Measurements from ENCODE around the gene CFAP251.

DNA sequence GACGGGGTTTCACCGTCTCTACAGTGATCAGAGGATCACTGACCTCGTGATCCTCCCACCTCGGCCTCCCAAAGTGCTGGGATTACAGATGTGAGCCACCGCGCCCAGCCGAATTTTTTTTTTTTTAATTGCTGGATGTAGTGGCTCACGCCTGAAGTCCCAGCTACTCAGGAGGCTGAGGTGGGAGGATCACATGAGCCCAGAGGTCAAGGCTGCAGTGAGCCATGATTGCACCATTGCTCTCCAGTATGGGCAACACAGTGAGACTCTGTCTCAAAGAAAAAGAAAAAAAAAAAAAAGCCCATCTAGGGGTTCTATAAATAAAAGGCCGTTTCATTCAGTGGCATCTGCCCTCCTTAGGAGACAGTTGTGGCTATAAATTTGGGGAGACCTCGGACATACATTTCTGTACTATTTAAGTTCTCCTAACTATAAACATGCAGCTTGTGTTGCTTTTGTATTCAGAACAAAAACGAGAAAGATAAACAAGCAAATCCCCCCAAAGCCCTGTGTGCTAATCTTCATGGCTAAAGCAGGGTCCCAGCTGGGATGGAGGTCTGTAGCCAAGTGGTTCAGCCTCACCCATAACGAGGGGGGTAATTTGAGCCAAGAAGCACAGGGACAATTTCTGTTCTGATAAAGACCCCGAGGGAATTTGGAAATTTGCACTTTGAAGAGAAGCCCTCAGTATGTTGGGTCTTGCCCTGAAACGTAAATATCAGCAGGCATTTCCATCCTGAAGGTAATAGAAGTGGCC is 68.3 kb downstream of the CFAP251 start:
- TF ChIP-seq, protein P1, sequence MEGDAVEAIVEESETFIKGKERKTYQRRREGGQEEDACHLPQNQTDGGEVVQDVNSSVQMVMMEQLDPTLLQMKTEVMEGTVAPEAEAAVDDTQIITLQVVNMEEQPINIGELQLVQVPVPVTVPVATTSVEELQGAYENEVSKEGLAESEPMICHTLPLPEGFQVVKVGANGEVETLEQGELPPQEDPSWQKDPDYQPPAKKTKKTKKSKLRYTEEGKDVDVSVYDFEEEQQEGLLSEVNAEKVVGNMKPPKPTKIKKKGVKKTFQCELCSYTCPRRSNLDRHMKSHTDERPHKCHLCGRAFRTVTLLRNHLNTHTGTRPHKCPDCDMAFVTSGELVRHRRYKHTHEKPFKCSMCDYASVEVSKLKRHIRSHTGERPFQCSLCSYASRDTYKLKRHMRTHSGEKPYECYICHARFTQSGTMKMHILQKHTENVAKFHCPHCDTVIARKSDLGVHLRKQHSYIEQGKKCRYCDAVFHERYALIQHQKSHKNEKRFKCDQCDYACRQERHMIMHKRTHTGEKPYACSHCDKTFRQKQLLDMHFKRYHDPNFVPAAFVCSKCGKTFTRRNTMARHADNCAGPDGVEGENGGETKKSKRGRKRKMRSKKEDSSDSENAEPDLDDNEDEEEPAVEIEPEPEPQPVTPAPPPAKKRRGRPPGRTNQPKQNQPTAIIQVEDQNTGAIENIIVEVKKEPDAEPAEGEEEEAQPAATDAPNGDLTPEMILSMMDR (IDR thresholded peaks at IDR 0.05), result no peak
- no peak for TF ChIP-seq POLR2A (IDR thresholded peaks at IDR 0.05)
